Measurements from ENCODE around the gene LETM1. TPM values are rescaled to one million over a fixed set of nuclear protein-coding genes. Genes with fewer than 3 reads are reported as not detected.

The LETM1 gene
- total and polyA plus RNA-seq, 4 donors: 6.8 to 25.6 (median 18.9) TPM

GRCh38 chr4:1898681-1899080 is 42.7 kb upstream of the LETM1 start:
- Histone ChIP-seq H3K27me3 (ENCODE audit: control insufficient read depth in 1 of 2, insufficient read depth in 2 of 2, low read length in 1 of 2) (no peaks in the 10 kb centered on the region), H3K9me3 (ENCODE audit: control insufficient read depth, low read length) (no peaks in the 10 kb centered on the region), H3K4me1 (ENCODE audit: control insufficient read depth in 1 of 2, insufficient read depth in 2 of 2, low read length in 2 of 2) (no peaks in the 10 kb centered on the region), H3K27ac (ENCODE audit: low read depth in 1 of 2, low read length in 2 of 2) (no peak overlapping the region), H3K4me3 (ENCODE audit: low read length in 2 of 2) (no peak overlapping the region), H3K36me3 (ENCODE audit: control insufficient read depth in 1 of 2, insufficient read depth in 2 of 2, low read length in 1 of 2) (no peaks in the 10 kb centered on the region)
- intact Hi-C loops (cut with DNase I): loop anchor here (5.0 kb wide), 2 partner anchors 41 to 151 kb away; partner anchors contain the start of gene LETM1 (in 1 of the 2)
- ATAC-seq (ENCODE audit: low FRiP score) (no peak), DNase-seq (no peak)
- WGBS, 2 donors: 69 to 80% methylated on average over 1 of the region's 1 CpG

GRCh38 chr4:1898007-1898406 is 42.1 kb upstream of the LETM1 start:
- Histone ChIP-seq H3K9me3 (ENCODE audit: control insufficient read depth, low read length) (no peaks in the 10 kb centered on the region), H3K27me3 (ENCODE audit: control insufficient read depth in 1 of 2, insufficient read depth in 2 of 2, low read length in 1 of 2) (no peaks in the 10 kb centered on the region), H3K36me3 (ENCODE audit: control insufficient read depth in 1 of 2, insufficient read depth in 2 of 2, low read length in 1 of 2) (no peaks in the 10 kb centered on the region), H3K4me1 (ENCODE audit: control insufficient read depth in 1 of 2, insufficient read depth in 2 of 2, low read length in 2 of 2) (no peaks in the 10 kb centered on the region), H3K4me3 (ENCODE audit: low read length in 2 of 2) (no peak overlapping the region), H3K27ac (ENCODE audit: low read depth in 1 of 2, low read length in 2 of 2) (no peak overlapping the region)
- WGBS, 2 donors: 96 to 98% methylated on average over 6 of the region's 6 CpGs
- ATAC-seq (ENCODE audit: low FRiP score): no peak
- DNase-seq: no peak
- intact Hi-C loops (cut with DNase I): loop anchor here (5.0 kb wide), 2 partner anchors 41 to 151 kb away; partner anchors contain the start of gene LETM1 (in 1 of the 2)

- intact Hi-C loops (cut with DNase I): loop anchor here (5.0 kb wide), 2 partner anchors 39 to 149 kb away; partner anchors contain the start of gene LETM1 (in 1 of the 2)
- ATAC-seq (ENCODE audit: low FRiP score) (no peak), DNase-seq (no peak)
- Histone ChIP-seq H3K9me3 (ENCODE audit: control insufficient read depth, low read length) (no peaks in the 10 kb centered on the region), H3K4me1 (ENCODE audit: control insufficient read depth in 1 of 2, insufficient read depth in 2 of 2, low read length in 2 of 2) (no peaks in the 10 kb centered on the region), H3K27me3 (ENCODE audit: control insufficient read depth in 1 of 2, insufficient read depth in 2 of 2, low read length in 1 of 2) (no peaks in the 10 kb centered on the region), H3K36me3 (ENCODE audit: control insufficient read depth in 1 of 2, insufficient read depth in 2 of 2, low read length in 1 of 2) (no peaks in the 10 kb centered on the region), H3K4me3 (ENCODE audit: low read length in 2 of 2) (no peak overlapping the region), H3K27ac (ENCODE audit: low read depth in 1 of 2, low read length in 2 of 2) (no peak overlapping the region)
- WGBS, 2 donors: 90 to 92% methylated on average over 6 of the region's 6 CpGs
Measured at GRCh38 chr4:1896658-1896991, 40.7 kb upstream of the LETM1 start.

- no peak overlapping the region for H3K4me3 ChIP-seq (ENCODE audit: low read length in 2 of 2)
- 89 to 91% methylated on average over 8 of the region's 8 CpGs for WGBS, 2 donors
Measured at GRCh38 chr4:1895971-1896657, 40.2 kb upstream of the LETM1 start.

GRCh38 chr4:1890979-1891570 is 35.1 kb upstream of the LETM1 start:
- no peak for DNase-seq
- H3K36me3 ChIP-seq (ENCODE audit: control insufficient read depth in 1 of 2, insufficient read depth in 2 of 2, low read length in 1 of 2): no peaks in the 10 kb centered on the region
- H3K9me3 ChIP-seq (ENCODE audit: control insufficient read depth, low read length): no peaks in the 10 kb centered on the region
- H3K27me3 ChIP-seq (ENCODE audit: control insufficient read depth in 1 of 2, insufficient read depth in 2 of 2, low read length in 1 of 2): no peaks in the 10 kb centered on the region
- WGBS, 2 donors: 90 to 93% methylated on average over 11 of the region's 11 CpGs
- ATAC-seq (ENCODE audit: low FRiP score): no peak
- intact Hi-C loops (cut with DNase I): no loop called here
- H3K4me3 ChIP-seq (ENCODE audit: low read length in 2 of 2): no peak overlapping the region
- H3K27ac ChIP-seq (ENCODE audit: low read depth in 1 of 2, low read length in 2 of 2): no peak overlapping the region
- H3K4me1 ChIP-seq (ENCODE audit: control insufficient read depth in 1 of 2, insufficient read depth in 2 of 2, low read length in 2 of 2): no peaks in the 10 kb centered on the region

More at GRCh38 chr4:1895971-1896657, 40.2 kb upstream of the LETM1 start:
- ATAC-seq (ENCODE audit: low FRiP score): no peak
- intact Hi-C loops (cut with DNase I): loop anchor here (5.0 kb wide), 2 partner anchors 39 to 149 kb away; partner anchors contain the start of gene LETM1 (in 1 of the 2)
- Histone ChIP-seq H3K27ac (ENCODE audit: low read depth in 1 of 2, low read length in 2 of 2) (no peak overlapping the region), H3K36me3 (ENCODE audit: control insufficient read depth in 1 of 2, insufficient read depth in 2 of 2, low read length in 1 of 2) (no peaks in the 10 kb centered on the region), H3K4me1 (ENCODE audit: control insufficient read depth in 1 of 2, insufficient read depth in 2 of 2, low read length in 2 of 2) (no peaks in the 10 kb centered on the region), H3K27me3 (ENCODE audit: control insufficient read depth in 1 of 2, insufficient read depth in 2 of 2, low read length in 1 of 2) (no peaks in the 10 kb centered on the region), H3K9me3 (ENCODE audit: control insufficient read depth, low read length) (no peaks in the 10 kb centered on the region)
- peak in 1 of 2 donors; percentile 43 for DNase-seq

GRCh38 chr4:1887052-1887451 is 31.1 kb upstream of the LETM1 start:
- no peaks in the 10 kb centered on the region for H3K27me3 ChIP-seq (ENCODE audit: control insufficient read depth in 1 of 2, insufficient read depth in 2 of 2, low read length in 1 of 2)
- 41 to 53% methylated on average over 2 of the region's 2 CpGs for WGBS, 2 donors
- H3K36me3 ChIP-seq (ENCODE audit: control insufficient read depth in 1 of 2, insufficient read depth in 2 of 2, low read length in 1 of 2): no peaks in the 10 kb centered on the region
- H3K9me3 ChIP-seq (ENCODE audit: control insufficient read depth, low read length): no peaks in the 10 kb centered on the region
- H3K27ac ChIP-seq (ENCODE audit: low read depth in 1 of 2, low read length in 2 of 2): no peak overlapping the region
- H3K4me1 ChIP-seq (ENCODE audit: control insufficient read depth in 1 of 2, insufficient read depth in 2 of 2, low read length in 2 of 2): no peaks in the 10 kb centered on the region
- intact Hi-C loops (cut with DNase I): no loop called here
- DNase-seq: peak in 1 of 2 donors; percentile 5
- ATAC-seq (ENCODE audit: low FRiP score): no peak
- H3K4me3 ChIP-seq (ENCODE audit: low read length in 2 of 2): no peak overlapping the region

GRCh38 chr4:1885414-1885813 is 29.5 kb upstream of the LETM1 start:
- intact Hi-C loops (cut with DNase I): no loop called here
- Histone ChIP-seq H3K4me1 (ENCODE audit: control insufficient read depth in 1 of 2, insufficient read depth in 2 of 2, low read length in 2 of 2) (no peaks in the 10 kb centered on the region), H3K9me3 (ENCODE audit: control insufficient read depth, low read length) (no peaks in the 10 kb centered on the region), H3K4me3 (ENCODE audit: low read length in 2 of 2) (no peak overlapping the region), H3K27me3 (ENCODE audit: control insufficient read depth in 1 of 2, insufficient read depth in 2 of 2, low read length in 1 of 2) (no peaks in the 10 kb centered on the region), H3K36me3 (ENCODE audit: control insufficient read depth in 1 of 2, insufficient read depth in 2 of 2, low read length in 1 of 2) (no peaks in the 10 kb centered on the region), H3K27ac (ENCODE audit: low read depth in 1 of 2, low read length in 2 of 2) (no peak overlapping the region)
- DNase-seq (peak in 1 of 2 donors; percentile 22), ATAC-seq (ENCODE audit: low FRiP score) (no peak)
- WGBS, 2 donors: 89% methylated on average over 2 of the region's 2 CpGs

- 92 to 95% methylated on average over 8 of the region's 8 CpGs for WGBS, 2 donors
- intact Hi-C loops (cut with DNase I): no loop called here
- ATAC-seq (ENCODE audit: low FRiP score): no peak
Measured at GRCh38 chr4:1883583-1883982, 27.6 kb upstream of the LETM1 start.

GRCh38 chr4:1882850-1883271 is 26.9 kb upstream of the LETM1 start:
- H3K27ac ChIP-seq (ENCODE audit: low read depth in 1 of 2, low read length in 2 of 2): no peak overlapping the region
- H3K9me3 ChIP-seq (ENCODE audit: control insufficient read depth, low read length): no peaks in the 10 kb centered on the region
- intact Hi-C loops (cut with DNase I): no loop called here
- WGBS, 2 donors: 91 to 98% methylated on average over 1 of the region's 1 CpG
- ATAC-seq (ENCODE audit: low FRiP score) (no peak), DNase-seq (no peak)
- H3K4me3 ChIP-seq (ENCODE audit: low read length in 2 of 2): no peak overlapping the region
- no peaks in the 10 kb centered on the region for H3K27me3 ChIP-seq (ENCODE audit: control insufficient read depth in 1 of 2, insufficient read depth in 2 of 2, low read length in 1 of 2)
- H3K36me3 ChIP-seq (ENCODE audit: control insufficient read depth in 1 of 2, insufficient read depth in 2 of 2, low read length in 1 of 2): no peaks in the 10 kb centered on the region
- H3K4me1 ChIP-seq (ENCODE audit: control insufficient read depth in 1 of 2, insufficient read depth in 2 of 2, low read length in 2 of 2): no peaks in the 10 kb centered on the region

More at GRCh38 chr4:1883583-1883982, 27.6 kb upstream of the LETM1 start:
- H3K27ac ChIP-seq (ENCODE audit: low read depth in 1 of 2, low read length in 2 of 2): no peak overlapping the region
- DNase-seq: peak in 1 of 2 donors; percentile 33
- no peak overlapping the region for H3K4me3 ChIP-seq (ENCODE audit: low read length in 2 of 2)
- H3K27me3 ChIP-seq (ENCODE audit: control insufficient read depth in 1 of 2, insufficient read depth in 2 of 2, low read length in 1 of 2): no peaks in the 10 kb centered on the region
- H3K9me3 ChIP-seq (ENCODE audit: control insufficient read depth, low read length): no peaks in the 10 kb centered on the region
- H3K36me3 ChIP-seq (ENCODE audit: control insufficient read depth in 1 of 2, insufficient read depth in 2 of 2, low read length in 1 of 2): no peaks in the 10 kb centered on the region
- H3K4me1 ChIP-seq (ENCODE audit: control insufficient read depth in 1 of 2, insufficient read depth in 2 of 2, low read length in 2 of 2): no peaks in the 10 kb centered on the region
